ENCODE measurements around the gene LCP1.

The LCP1 gene

GRCh38 chr13:46087481-46087880, 94.5 kb downstream of the LCP1 start:
- Histone ChIP-seq H3K9me3 (ENCODE audit: insufficient read depth, low read length, severe bottlenecking) (no peaks in the 10 kb centered on the region), H3K27ac (ENCODE audit: low read length) (no peak overlapping the region), H3K4me2 (ENCODE audit: insufficient read depth, low read length) (no peak overlapping the region), H4K20me1 (ENCODE audit: insufficient read depth, low read length) (no peaks in the 10 kb centered on the region), H3K79me2 (ENCODE audit: insufficient read depth, low read length) (no peaks in the 10 kb centered on the region), H3K4me3 (ENCODE audit: low read depth in 1 of 2, low read length in 2 of 2) (no peak overlapping the region), H2AFZ (ENCODE audit: low read depth, low read length) (no peak overlapping the region), H3K4me1 (ENCODE audit: insufficient read depth, low read length) (no peaks in the 10 kb centered on the region), H3K27me3 (ENCODE audit: insufficient read depth, low read length, poor library complexity) (no peaks in the 10 kb centered on the region), H3K9ac (ENCODE audit: low read depth, low read length) (no peak overlapping the region), H3K36me3 (ENCODE audit: insufficient read depth, low read length) (no peaks in the 10 kb centered on the region)
- DNase-seq (no peak), ATAC-seq (ENCODE audit: insufficient read depth, low read depth) (no peak)
- TF ChIP-seq CTCF (IDR thresholded peaks at IDR 0.05; ENCODE audit: borderline replicate concordance, extremely low read depth, low read length, poor library complexity, severe bottlenecking) (no peak), EZH2 (IDR thresholded peaks at IDR 0.05; ENCODE audit: borderline replicate concordance, low read depth, low read length, severe bottlenecking) (no peak)

DNA sequence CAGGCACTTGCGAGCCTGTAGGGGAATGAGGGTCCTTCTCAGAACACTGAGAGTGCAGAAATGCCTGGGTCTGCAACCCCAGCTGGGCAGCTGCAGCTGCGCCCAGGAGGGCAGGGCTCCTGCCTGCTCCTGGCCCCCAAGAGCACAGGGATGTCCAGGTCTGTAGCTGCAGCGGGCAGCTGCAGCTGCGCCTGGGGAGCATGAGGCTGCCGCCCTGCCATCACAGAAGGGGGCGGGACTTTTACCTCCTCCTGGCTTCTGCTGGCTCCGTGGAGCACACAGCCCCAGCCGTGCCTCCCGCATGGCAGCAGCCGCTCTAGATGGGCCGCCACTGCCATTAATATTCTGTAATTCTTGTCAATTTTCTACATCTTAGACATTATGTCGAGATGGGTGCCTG, 95.0 kb downstream of the LCP1 start:
- TF ChIP-seq CTCF (IDR thresholded peaks at IDR 0.05; ENCODE audit: borderline replicate concordance, extremely low read depth, low read length, poor library complexity, severe bottlenecking) (no peak), EZH2 (IDR thresholded peaks at IDR 0.05; ENCODE audit: borderline replicate concordance, low read depth, low read length, severe bottlenecking) (no peak)
- H3K27me3 ChIP-seq (ENCODE audit: insufficient read depth, low read length, poor library complexity) = no peaks in the 10 kb centered on the region
- no peak for DNase-seq
- no peak overlapping the region for H3K4me2 ChIP-seq (ENCODE audit: insufficient read depth, low read length)
- no peaks in the 10 kb centered on the region for H3K4me1 ChIP-seq (ENCODE audit: insufficient read depth, low read length)
- no peak overlapping the region for H3K9ac ChIP-seq (ENCODE audit: low read depth, low read length)
- H3K9me3 ChIP-seq (ENCODE audit: insufficient read depth, low read length, severe bottlenecking) = no peaks in the 10 kb centered on the region
- H4K20me1 ChIP-seq (ENCODE audit: insufficient read depth, low read length) = no peaks in the 10 kb centered on the region
- ATAC-seq (ENCODE audit: insufficient read depth, low read depth) = no peak
- no peak overlapping the region for H3K4me3 ChIP-seq (ENCODE audit: low read depth in 1 of 2, low read length in 2 of 2)
- no peak overlapping the region for H2AFZ ChIP-seq (ENCODE audit: low read depth, low read length)
- no peaks in the 10 kb centered on the region for H3K79me2 ChIP-seq (ENCODE audit: insufficient read depth, low read length)
- no peak overlapping the region for H3K27ac ChIP-seq (ENCODE audit: low read length)
- no peaks in the 10 kb centered on the region for H3K36me3 ChIP-seq (ENCODE audit: insufficient read depth, low read length)

DNA sequence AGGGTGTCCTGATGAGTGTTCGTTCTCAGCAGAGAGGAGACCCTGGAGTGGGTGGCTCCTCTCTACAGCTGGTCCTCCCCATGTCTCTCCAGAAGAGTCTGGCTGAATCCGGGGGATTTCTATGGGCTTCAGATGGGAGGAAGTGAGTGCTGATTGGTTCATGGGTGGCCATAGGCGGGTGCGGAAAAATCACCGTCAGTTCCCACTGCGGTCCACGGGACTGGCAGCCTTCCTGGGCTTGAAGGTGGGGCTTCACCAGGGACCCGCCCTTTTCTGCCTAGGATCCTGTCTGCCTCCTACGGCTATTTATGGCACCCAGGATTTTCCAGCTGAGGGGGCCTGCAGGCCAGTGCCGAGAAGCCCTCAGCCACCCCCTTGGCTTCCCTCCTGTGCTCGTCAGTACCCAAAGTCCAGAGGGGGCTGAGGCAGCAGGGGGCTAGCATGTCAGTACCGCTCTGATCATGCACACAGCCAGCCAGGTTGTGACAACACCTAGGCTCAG, 95.5 kb downstream of the LCP1 start:
- H3K4me3 ChIP-seq (ENCODE audit: low read depth in 1 of 2, low read length in 2 of 2) = no peak overlapping the region
- H3K27me3 ChIP-seq (ENCODE audit: insufficient read depth, low read length, poor library complexity) = no peaks in the 10 kb centered on the region
- no peak overlapping the region for H2AFZ ChIP-seq (ENCODE audit: low read depth, low read length)
- no peaks in the 10 kb centered on the region for H3K79me2 ChIP-seq (ENCODE audit: insufficient read depth, low read length)
- H4K20me1 ChIP-seq (ENCODE audit: insufficient read depth, low read length) = no peaks in the 10 kb centered on the region
- ATAC-seq (ENCODE audit: insufficient read depth, low read depth) = no peak
- no peak overlapping the region for H3K4me2 ChIP-seq (ENCODE audit: insufficient read depth, low read length)
- H3K4me1 ChIP-seq (ENCODE audit: insufficient read depth, low read length) = no peaks in the 10 kb centered on the region
- H3K36me3 ChIP-seq (ENCODE audit: insufficient read depth, low read length) = no peaks in the 10 kb centered on the region
- H3K27ac ChIP-seq (ENCODE audit: low read length) = no peak overlapping the region
- H3K9me3 ChIP-seq (ENCODE audit: insufficient read depth, low read length, severe bottlenecking) = no peaks in the 10 kb centered on the region
- no peak for TF ChIP-seq CTCF (IDR thresholded peaks at IDR 0.05; ENCODE audit: borderline replicate concordance, extremely low read depth, low read length, poor library complexity, severe bottlenecking)
- no peak for TF ChIP-seq EZH2 (IDR thresholded peaks at IDR 0.05; ENCODE audit: borderline replicate concordance, low read depth, low read length, severe bottlenecking)
- H3K9ac ChIP-seq (ENCODE audit: low read depth, low read length) = no peak overlapping the region
- DNase-seq = no peak

DNA sequence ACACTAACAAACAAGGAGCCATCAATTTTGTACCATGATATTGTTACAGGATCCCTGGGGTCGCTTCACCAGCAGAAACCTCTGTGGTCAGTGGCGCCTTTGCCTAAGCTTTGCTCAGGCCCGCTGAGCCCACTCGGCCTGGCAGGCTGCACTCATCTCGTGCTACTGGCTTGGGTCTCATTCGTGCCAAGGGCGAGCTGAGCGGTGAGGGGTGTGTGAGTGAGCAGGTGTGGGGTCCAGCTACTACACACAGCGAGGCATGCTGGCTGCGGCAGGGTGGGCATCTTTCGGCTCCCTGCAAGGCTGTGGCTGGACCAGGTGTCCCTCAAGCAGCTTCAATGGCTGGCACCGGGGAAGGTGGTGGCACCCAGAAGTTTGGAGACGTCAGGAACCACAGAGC, 96.2 kb downstream of the LCP1 start:
- no peak overlapping the region for H2AFZ ChIP-seq (ENCODE audit: low read depth, low read length)
- DNase-seq = no peak
- H3K4me3 ChIP-seq (ENCODE audit: low read depth in 1 of 2, low read length in 2 of 2) = no peak overlapping the region
- H3K27ac ChIP-seq (ENCODE audit: low read length) = no peak overlapping the region
- no peak for TF ChIP-seq CTCF (IDR thresholded peaks at IDR 0.05; ENCODE audit: borderline replicate concordance, extremely low read depth, low read length, poor library complexity, severe bottlenecking)
- TF ChIP-seq EZH2 (IDR thresholded peaks at IDR 0.05; ENCODE audit: borderline replicate concordance, low read depth, low read length, severe bottlenecking) = no peak
- no peaks in the 10 kb centered on the region for H3K9me3 ChIP-seq (ENCODE audit: insufficient read depth, low read length, severe bottlenecking)
- H3K9ac ChIP-seq (ENCODE audit: low read depth, low read length) = no peak overlapping the region
- H3K79me2 ChIP-seq (ENCODE audit: insufficient read depth, low read length) = no peaks in the 10 kb centered on the region
- H3K4me2 ChIP-seq (ENCODE audit: insufficient read depth, low read length) = no peak overlapping the region
- no peaks in the 10 kb centered on the region for H3K4me1 ChIP-seq (ENCODE audit: insufficient read depth, low read length)
- no peaks in the 10 kb centered on the region for H4K20me1 ChIP-seq (ENCODE audit: insufficient read depth, low read length)
- ATAC-seq (ENCODE audit: insufficient read depth, low read depth) = no peak
- no peaks in the 10 kb centered on the region for H3K36me3 ChIP-seq (ENCODE audit: insufficient read depth, low read length)
- H3K27me3 ChIP-seq (ENCODE audit: insufficient read depth, low read length, poor library complexity) = no peaks in the 10 kb centered on the region

Data from DND-41 (cell line).